NCI-H187 treated with DMSO at 0.1 percent for 48 hours (cell line): Measurements from ENCODE around the gene NPSR1.
"Not testable (repeated sequence)": the region's sequence is repeated elsewhere in the genome, so short reads cannot be mapped to it uniquely, and the experiment has no call there.

Source experiments
- DNase-seq: peaks from one replicate; lab custom pipeline; 2025; lab: John Stamatoyannopoulos, UW

The NPSR1 gene

GRCh38 chr7:34837801-34838201 lies 179.8 kb downstream of the NPSR1 start:
- no peak for DNase-seq

- no peak for DNase-seq
Observed at GRCh38 chr7:34838329-34838728, 180.3 kb downstream of the NPSR1 start.

- no peak for DNase-seq
Observed at GRCh38 chr7:34839645-34840044, 181.6 kb downstream of the NPSR1 start.

- DNase-seq, result no peak
Observed at GRCh38 chr7:34840176-34840785, 182.3 kb downstream of the NPSR1 start.

GRCh38 chr7:34841326-34841725 lies 183.3 kb downstream of the NPSR1 start:
- no peak for DNase-seq

GRCh38 chr7:34842782-34843181 lies 184.8 kb downstream of the NPSR1 start:
- DNase-seq, result no peak

- no peak for DNase-seq
Observed at GRCh38 chr7:34844406-34844805, 186.4 kb downstream of the NPSR1 start.

GRCh38 chr7:34844936-34845665 lies 187.1 kb downstream of the NPSR1 start:
- DNase-seq, result no peak

GRCh38 chr7:34845666-34846361 lies 187.8 kb downstream of the NPSR1 start:
- no peak for DNase-seq

GRCh38 chr7:34846976-34847375 lies 189.0 kb downstream of the NPSR1 start:
- no peak for DNase-seq

GRCh38 chr7:34848670-34849069 lies 190.7 kb downstream of the NPSR1 start:
- no peak for DNase-seq

GRCh38 chr7:34849163-34849960 lies 191.3 kb downstream of the NPSR1 start:
- no peak for DNase-seq

- no peak for DNase-seq
Observed at GRCh38 chr7:34849986-34850385, 192.0 kb downstream of the NPSR1 start.

- DNase-seq, result no peak
Observed at GRCh38 chr7:34850681-34851080, 192.7 kb downstream of the NPSR1 start.

- DNase-seq, result no peak
Observed at GRCh38 chr7:34851431-34851830, 193.4 kb downstream of the NPSR1 start.

GRCh38 chr7:34858444-34858843 lies 200.4 kb downstream of the NPSR1 start:
- not testable (repeated sequence) for DNase-seq

GRCh38 chr7:34859281-34859680 lies 201.3 kb downstream of the NPSR1 start:
- not testable (repeated sequence) for DNase-seq

GRCh38 chr7:34866222-34866621 lies 208.2 kb downstream of the NPSR1 start:
- DNase-seq, result not testable (repeated sequence)

GRCh38 chr7:34867341-34867740 lies 209.3 kb downstream of the NPSR1 start:
- DNase-seq, result not testable (repeated sequence)

- DNase-seq, result not testable (repeated sequence)
Observed at GRCh38 chr7:34868602-34869001, 210.6 kb downstream of the NPSR1 start.

GRCh38 chr7:34869057-34869456 lies 211.0 kb downstream of the NPSR1 start:
- no peak for DNase-seq

- not testable (repeated sequence) for DNase-seq
Observed at GRCh38 chr7:34870041-34870440, 212.0 kb downstream of the NPSR1 start.
